Chondrocyte (in vitro differentiated cells): ENCODE data around the gene SRM. TPM values are rescaled to one million over a fixed set of nuclear protein-coding genes. Genes with fewer than 3 reads are reported as not detected.
A peak's percentile ranks its signal among the peaks of the same experiment; 100 is the strongest.

Source experiments
- DNase-seq: peaks from one replicate; pipeline ENCODE4 v3.0.0; 2021; ENCODE audit warnings: mixed read lengths, low spot score
- H3K27ac Mint-ChIP-seq: one replicate; pipeline ENCODE4 v1.8.0; 2021; ENCODE audit warnings: mild to moderate bottlenecking, moderate library complexity, mixed read lengths; ENCODE audit not compliant: unreplicated experiment
- H3K27me3 Mint-ChIP-seq: 2 replicates; pipeline ENCODE4 v1.8.0; 2021; ENCODE audit warnings: low read depth, mixed read lengths
- H3K36me3 Mint-ChIP-seq: 2 replicates; pipeline ENCODE4 v1.8.0; 2021; ENCODE audit warnings: low read depth, mixed read lengths
- H3K4me1 Mint-ChIP-seq: 2 replicates; pipeline ENCODE4 v1.8.0; 2021; ENCODE audit warnings: low read depth, mild to moderate bottlenecking, mixed read lengths
- H3K4me3 Mint-ChIP-seq: one replicate; pipeline ENCODE4 v1.8.0; 2021; ENCODE audit warnings: mild to moderate bottlenecking, moderate library complexity, mixed read lengths; ENCODE audit not compliant: unreplicated experiment
- H3K9me3 Mint-ChIP-seq: 2 replicates; pipeline ENCODE4 v1.8.0; 2021; ENCODE audit warnings: low read depth, mixed read lengths
- total RNA-seq: library from RNA; stranded (reverse); gene quantifications from 3 replicates; pipeline ENCODE4 v1.2.1, GENCODE V29; 2021
- TF ChIP-seq, protein P1 (sequence below): fragments of 200-600 bp; sonication (generic); IDR thresholded peaks from 2 replicates; pipeline ENCODE4 v1.5.0; 2021; ENCODE audit warnings: antibody characterized with exemption, mild to moderate bottlenecking, moderate library complexity

Gene SRM
- total RNA-seq, 1 donor from 2014 or later, result 141 TPM

DNA sequence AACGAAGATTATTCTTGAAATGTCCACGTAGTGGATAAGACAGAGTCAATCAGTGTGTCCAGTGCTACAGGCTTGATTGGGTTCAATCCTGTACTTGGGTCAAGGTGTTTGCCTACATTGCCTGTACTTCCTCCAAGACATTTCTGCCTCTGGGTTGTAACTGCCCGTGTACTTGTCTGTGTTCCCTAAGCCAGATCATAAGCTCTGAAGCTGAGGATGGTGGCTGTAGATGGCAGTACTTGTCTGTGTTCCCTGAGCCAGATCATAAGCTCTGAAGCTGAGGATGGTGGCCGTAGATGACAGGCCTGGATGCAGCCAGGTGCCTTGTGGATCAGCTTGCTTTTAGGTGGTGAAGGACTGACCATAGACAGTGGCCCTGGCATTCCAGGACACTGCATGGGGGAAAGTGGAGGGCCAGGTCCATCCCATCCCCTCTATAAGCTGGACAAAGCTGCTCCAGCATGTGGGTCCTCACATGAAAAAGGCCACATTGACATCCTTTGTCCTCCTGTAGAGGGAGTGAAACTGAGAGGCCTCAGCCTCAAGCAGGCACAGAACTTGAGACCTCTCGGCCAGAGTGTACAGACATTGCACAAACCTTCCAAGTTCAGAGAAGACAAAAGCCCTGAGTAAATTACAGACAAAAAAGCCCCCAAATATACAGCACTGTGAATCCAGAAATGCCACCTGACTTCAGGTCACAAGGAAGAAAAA, 2.0 kb upstream of the SRM start:
- DNase-seq, result no peak
- TF ChIP-seq, protein P1, sequence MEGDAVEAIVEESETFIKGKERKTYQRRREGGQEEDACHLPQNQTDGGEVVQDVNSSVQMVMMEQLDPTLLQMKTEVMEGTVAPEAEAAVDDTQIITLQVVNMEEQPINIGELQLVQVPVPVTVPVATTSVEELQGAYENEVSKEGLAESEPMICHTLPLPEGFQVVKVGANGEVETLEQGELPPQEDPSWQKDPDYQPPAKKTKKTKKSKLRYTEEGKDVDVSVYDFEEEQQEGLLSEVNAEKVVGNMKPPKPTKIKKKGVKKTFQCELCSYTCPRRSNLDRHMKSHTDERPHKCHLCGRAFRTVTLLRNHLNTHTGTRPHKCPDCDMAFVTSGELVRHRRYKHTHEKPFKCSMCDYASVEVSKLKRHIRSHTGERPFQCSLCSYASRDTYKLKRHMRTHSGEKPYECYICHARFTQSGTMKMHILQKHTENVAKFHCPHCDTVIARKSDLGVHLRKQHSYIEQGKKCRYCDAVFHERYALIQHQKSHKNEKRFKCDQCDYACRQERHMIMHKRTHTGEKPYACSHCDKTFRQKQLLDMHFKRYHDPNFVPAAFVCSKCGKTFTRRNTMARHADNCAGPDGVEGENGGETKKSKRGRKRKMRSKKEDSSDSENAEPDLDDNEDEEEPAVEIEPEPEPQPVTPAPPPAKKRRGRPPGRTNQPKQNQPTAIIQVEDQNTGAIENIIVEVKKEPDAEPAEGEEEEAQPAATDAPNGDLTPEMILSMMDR, result no peak
- H3K4me3 Mint-ChIP-seq, result no peak overlapping the region
- H3K27ac Mint-ChIP-seq, result peak overlapping the region; percentile 13
- no peaks in the 10 kb centered on the region for H3K9me3 Mint-ChIP-seq
- H3K27me3 Mint-ChIP-seq, result no peaks in the 10 kb centered on the region
- peaks cover 26% of the 10 kb centered on the region for H3K36me3 Mint-ChIP-seq
- peaks cover 25% of the 10 kb centered on the region for H3K4me1 Mint-ChIP-seq

DNA sequence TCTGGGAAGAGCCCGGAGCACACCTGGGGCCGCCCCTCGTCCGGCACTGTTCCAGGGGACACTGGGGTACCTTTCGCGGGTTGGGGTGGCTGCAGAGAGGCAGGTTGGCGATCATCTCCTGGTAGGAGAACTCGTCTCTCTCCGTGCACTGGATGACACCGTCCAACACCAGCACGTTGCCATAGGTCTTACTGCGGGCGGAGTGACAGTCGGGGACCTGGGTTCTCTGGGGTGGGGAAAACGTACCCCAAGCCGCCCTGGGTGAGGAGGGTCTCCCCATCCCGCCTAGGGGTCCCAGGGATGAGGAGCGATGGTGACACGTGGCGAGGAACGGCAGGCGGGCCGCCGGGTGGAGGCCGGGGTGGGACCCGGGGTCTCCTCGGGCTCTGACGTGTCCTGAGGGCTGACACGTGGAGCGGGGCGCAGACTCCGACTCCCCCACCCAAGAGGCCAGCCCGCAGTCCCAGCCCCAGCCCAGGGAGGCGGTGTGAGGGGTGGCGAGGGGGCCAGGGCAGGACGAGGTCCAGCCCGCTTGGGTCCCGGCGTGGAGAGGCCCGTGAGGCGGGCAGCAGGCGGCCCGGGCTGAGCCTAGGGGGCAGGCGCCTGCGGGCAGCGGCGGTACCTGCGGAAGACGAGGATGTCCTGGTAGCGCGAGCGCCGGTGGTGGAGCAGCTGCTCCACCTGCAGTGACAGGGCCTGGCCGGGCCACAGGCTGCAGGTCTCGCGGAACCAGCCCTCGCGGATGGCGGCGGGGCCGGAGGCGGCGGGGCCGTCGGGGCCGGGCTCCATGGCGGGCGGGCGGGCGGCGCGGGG, 457 bp downstream of the SRM start:
- H3K4me1 Mint-ChIP-seq, result peaks cover 25% of the 10 kb centered on the region
- DNase-seq, result no peak
- TF ChIP-seq, protein P1, result no peak
- peak overlapping the region; percentile 75 for H3K27ac Mint-ChIP-seq
- no peaks in the 10 kb centered on the region for H3K9me3 Mint-ChIP-seq
- no peaks in the 10 kb centered on the region for H3K27me3 Mint-ChIP-seq
- H3K36me3 Mint-ChIP-seq, result peaks cover 17% of the 10 kb centered on the region
- H3K4me3 Mint-ChIP-seq, result peak overlapping the region; percentile 95

DNA sequence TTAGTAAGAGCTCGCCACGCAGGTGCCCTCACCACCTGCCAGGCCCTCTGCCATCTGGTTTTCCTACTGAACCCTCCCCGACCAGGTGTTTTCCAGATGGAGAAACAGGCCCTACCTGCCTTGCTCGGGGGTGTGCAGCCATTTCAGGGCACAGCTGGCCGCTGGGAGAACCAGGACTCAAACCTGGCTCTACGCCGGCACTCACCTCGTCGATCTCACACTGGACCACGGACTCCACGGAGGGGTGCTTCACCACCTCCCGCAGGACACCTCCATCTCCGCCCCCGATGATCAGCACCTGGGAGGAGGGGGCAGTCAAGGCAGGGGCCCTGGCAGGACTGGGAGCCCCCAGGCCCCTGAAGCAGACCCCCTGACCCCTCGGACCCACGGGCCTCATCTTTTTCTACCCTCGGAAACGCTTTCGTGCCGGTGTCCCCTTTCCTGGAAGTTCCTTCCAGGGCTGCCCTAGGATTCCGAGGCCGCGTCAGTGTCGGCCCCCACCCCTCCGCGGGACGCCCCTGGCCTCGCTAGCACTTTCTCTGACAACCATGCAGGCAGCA, 1.1 kb downstream of the SRM start:
- DNase-seq, result no peak
- Mint-ChIP-seq H3K4me3 (peak overlapping the region; percentile 95), H3K4me1 (peaks cover 25% of the 10 kb centered on the region), H3K36me3 (peaks cover 19% of the 10 kb centered on the region), H3K9me3 (no peaks in the 10 kb centered on the region), H3K27ac (peak overlapping the region; percentile 75), H3K27me3 (no peaks in the 10 kb centered on the region)
- TF ChIP-seq, protein P1, result no peak

DNA sequence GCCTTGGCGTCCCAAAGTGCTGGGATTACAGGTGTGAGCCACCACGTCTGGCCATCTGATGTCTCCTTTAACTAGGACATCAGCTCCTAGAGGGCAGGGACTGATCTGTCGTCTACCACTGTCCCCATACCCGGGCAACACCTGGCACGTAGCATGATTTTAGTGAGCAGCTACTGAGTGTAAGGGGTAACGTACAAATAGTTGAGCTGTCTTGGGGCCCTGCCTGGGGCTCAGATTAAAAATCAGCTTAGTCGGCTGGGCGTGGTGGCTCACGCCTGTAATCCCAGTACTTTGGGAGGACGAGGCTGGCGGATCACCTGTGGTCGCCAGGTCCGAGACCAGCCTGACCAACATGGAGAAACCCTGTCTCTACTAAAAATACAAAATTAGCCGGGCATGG, 1.8 kb downstream of the SRM start:
- Mint-ChIP-seq H3K27me3 (no peaks in the 10 kb centered on the region), H3K27ac (no peak overlapping the region), H3K36me3 (peaks cover 19% of the 10 kb centered on the region), H3K4me3 (peak overlapping the region; percentile 95), H3K9me3 (no peaks in the 10 kb centered on the region), H3K4me1 (peaks cover 25% of the 10 kb centered on the region)
- TF ChIP-seq, protein P1, result no peak
- no peak for DNase-seq

DNA sequence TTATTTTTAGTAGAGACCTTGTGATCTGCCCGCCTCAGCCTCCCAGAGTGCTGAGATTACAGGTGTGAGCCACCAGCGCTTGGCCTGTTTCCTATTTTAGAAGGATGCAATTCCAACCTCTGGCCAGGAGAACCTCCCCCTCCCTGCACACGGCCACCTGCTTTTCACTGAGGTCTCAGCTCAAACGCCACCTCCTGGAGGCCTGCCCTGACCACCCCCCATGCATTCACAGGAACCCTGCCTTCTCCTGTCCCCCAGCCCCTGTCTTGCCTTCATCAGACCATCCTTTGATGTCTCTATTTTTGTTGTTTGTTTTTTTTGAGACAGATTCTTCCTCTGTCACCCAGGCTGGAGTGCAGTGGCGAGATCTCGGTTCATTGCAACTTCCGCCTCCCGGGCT, 2.3 kb downstream of the SRM start:
- H3K27ac Mint-ChIP-seq, result no peak overlapping the region
- peaks cover 23% of the 10 kb centered on the region for H3K4me1 Mint-ChIP-seq
- no peaks in the 10 kb centered on the region for H3K27me3 Mint-ChIP-seq
- peaks cover 17% of the 10 kb centered on the region for H3K36me3 Mint-ChIP-seq
- DNase-seq, result no peak
- TF ChIP-seq, protein P1, result no peak
- no peaks in the 10 kb centered on the region for H3K9me3 Mint-ChIP-seq
- H3K4me3 Mint-ChIP-seq, result no peak overlapping the region
